ENCODE data around the gene C5orf52. TPM values are rescaled to one million over a fixed set of nuclear protein-coding genes. Genes with fewer than 3 reads are reported as not detected.

The C5orf52 gene
- total RNA-seq (not detected), polyA plus RNA-seq (not detected)
- long read RNA-seq, donor 1, result 0 reads
- long read RNA-seq, donor 2, result 0 reads
- long read RNA-seq, donor 3, result 0 reads
- long read RNA-seq, donor 4, result 0 reads

DNA sequence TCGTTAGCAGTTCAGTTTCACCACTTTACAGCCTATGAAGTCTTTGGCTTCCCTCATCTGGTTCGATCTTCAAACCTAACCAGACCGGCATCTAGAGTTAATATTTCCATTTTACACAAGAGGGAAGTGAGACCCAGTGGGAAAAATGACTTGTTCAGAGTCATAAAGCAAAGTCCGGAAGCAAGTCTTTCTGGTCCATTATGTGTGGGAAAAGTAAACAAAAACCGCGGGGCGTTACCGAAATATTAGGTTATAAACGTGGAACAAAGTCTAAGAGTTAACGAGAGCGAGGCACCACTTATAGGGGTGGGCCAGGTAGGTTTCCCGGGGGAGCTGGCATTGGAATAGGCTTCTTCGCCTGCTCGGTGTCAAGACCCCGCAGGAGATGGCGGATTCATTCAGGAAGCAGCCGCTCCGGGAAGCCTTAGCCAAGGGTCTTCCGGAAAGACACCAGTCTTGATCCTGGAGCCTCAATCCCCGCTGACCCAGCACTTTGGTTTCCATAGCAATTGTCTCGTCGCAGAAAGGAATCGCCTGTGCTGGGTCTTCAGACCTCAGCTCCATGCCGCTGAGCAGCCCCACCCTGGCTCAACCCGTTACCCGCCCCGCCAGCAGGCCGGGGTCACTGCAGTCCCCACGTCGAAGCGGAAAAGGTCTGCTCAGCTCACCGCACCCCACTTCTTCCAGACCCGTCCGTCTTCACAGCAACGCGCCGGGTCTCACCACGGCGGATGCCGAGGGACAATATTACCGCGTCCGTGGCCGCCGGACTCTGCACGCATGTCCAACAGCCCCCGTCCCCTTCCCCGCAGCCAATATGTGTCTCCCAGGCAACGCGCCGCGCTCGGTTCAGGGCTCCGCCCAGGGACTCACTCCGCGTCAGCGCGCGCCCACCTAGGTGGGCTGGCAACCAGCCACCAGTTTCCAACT lies at the start of gene C5orf52:
TSS of gene C5orf52 (plus strand) at position 872 of the 930 bp plus-strand sequence. CDS start 82 bp downstream, outside the sequence.
- H3K9me3 ChIP-seq (ENCODE audit: control insufficient read depth, low read length), result no peaks in the 10 kb centered on the region
- no peak within 1 kb of the TSS for H3K27ac ChIP-seq (ENCODE audit: low read length)
- intact Hi-C loops (cut with DNase I), result no loop called here

DNA sequence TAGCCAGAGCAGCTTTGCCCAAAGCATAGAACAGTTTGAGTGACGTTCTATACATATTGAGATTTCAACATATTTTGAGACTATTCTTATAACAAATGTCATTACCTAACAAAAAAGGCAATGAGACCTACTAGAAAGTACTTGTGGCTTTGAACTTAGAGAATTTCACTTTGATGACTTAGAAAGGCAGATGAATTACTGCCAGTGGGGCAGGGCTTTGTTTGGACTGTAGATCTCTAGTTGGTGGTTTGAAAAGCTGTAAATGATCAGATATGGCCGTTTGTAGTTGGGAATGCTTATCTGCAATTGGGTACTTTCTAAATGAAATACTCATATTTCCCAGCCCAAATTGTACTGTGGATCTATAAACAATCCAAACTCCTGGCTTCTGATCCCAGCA lies 47.2 kb upstream of the C5orf52 start:
- Histone ChIP-seq H3K9me3 (ENCODE audit: control insufficient read depth, low read length) (no peaks in the 10 kb centered on the region), H3K4me3 (ENCODE audit: low read length) (no peak overlapping the region), H3K27me3 (ENCODE audit: control insufficient read depth, insufficient read depth) (no peaks in the 10 kb centered on the region), H3K27ac (ENCODE audit: low read length) (no peak overlapping the region), H3K4me1 (ENCODE audit: control insufficient read depth, insufficient read depth, low read length) (no peaks in the 10 kb centered on the region)
- 51% methylated on average over 2 of the region's 2 CpGs for WGBS
- DNase-seq (no peak), ATAC-seq (no peak)
- intact Hi-C loops (cut with DNase I), result no loop called here

More for the DNA sequence above, at the start of gene C5orf52:
- ATAC-seq, result peak; percentile 80 to 83
- peak within 1 kb of the TSS; percentile 30 for H3K4me3 ChIP-seq (ENCODE audit: low read length)
- peak; percentile 59 to 80 (median 72) for DNase-seq
- WGBS, result 3% methylated on average over 59 of the region's 59 CpGs
- no peaks in the 10 kb centered on the region for H3K27me3 ChIP-seq (ENCODE audit: control insufficient read depth, insufficient read depth)
- H3K4me1 ChIP-seq (ENCODE audit: control insufficient read depth, insufficient read depth, low read length), result no peaks in the 10 kb centered on the region

DNA sequence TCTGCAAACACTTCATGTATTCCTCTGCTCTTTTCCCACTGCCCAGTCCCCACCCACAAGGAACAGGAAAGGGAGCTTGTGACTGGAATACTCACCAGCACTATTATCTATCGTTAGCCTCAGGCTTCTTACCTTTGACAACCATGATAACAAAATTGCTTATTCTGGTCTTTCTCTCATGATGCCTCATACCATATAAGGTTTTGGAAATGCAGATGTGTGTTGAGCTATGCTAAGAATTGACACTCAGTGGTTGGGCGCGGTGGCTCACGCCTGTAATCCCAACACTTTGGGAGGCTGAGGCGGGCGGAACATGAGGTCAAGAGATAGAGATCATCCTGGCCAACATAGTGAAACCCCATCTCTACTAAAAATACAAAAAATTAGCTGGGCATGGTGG lies 44.5 kb upstream of the C5orf52 start:
- ATAC-seq, result no peak
- WGBS, result 90% methylated on average over 6 of the region's 6 CpGs

DNA sequence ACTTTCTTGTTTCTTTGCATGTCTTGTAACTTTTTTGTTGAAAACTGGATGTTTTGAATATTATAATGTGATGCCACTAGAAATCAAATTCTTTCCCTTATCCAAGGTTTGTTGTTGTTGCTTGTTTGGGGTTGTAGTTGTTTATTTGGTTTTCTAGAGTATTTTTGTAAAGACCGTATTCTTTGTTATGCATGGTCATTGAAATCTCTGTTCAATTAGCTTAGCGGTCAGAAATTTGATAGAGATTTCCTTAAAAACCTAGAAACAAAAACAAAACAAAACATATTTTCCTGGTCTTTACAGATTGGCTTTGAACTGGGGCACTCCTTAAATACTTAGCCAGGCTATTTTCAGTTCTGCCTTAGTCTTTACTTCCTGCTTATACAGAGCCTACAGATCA lies 41.0 kb upstream of the C5orf52 start:
- Histone ChIP-seq H3K27me3 (ENCODE audit: control insufficient read depth, insufficient read depth) (no peaks in the 10 kb centered on the region), H3K27ac (ENCODE audit: low read length) (no peak overlapping the region), H3K9me3 (ENCODE audit: control insufficient read depth, low read length) (no peaks in the 10 kb centered on the region), H3K4me1 (ENCODE audit: control insufficient read depth, insufficient read depth, low read length) (no peaks in the 10 kb centered on the region), H3K4me3 (ENCODE audit: low read length) (no peak overlapping the region)
- WGBS, result 76% methylated on average over 2 of the region's 2 CpGs
- ATAC-seq, result no peak
- DNase-seq, result no peak
- intact Hi-C loops (cut with DNase I), result no loop called here

More for the DNA sequence above, 44.5 kb upstream of the C5orf52 start:
- intact Hi-C loops (cut with DNase I), result no loop called here
- no peaks in the 10 kb centered on the region for H3K4me1 ChIP-seq (ENCODE audit: control insufficient read depth, insufficient read depth, low read length)
- H3K9me3 ChIP-seq (ENCODE audit: control insufficient read depth, low read length), result no peaks in the 10 kb centered on the region
- no peaks in the 10 kb centered on the region for H3K27me3 ChIP-seq (ENCODE audit: control insufficient read depth, insufficient read depth)
- no peak for DNase-seq
- no peak overlapping the region for H3K4me3 ChIP-seq (ENCODE audit: low read length)
- no peak overlapping the region for H3K27ac ChIP-seq (ENCODE audit: low read length)

DNA sequence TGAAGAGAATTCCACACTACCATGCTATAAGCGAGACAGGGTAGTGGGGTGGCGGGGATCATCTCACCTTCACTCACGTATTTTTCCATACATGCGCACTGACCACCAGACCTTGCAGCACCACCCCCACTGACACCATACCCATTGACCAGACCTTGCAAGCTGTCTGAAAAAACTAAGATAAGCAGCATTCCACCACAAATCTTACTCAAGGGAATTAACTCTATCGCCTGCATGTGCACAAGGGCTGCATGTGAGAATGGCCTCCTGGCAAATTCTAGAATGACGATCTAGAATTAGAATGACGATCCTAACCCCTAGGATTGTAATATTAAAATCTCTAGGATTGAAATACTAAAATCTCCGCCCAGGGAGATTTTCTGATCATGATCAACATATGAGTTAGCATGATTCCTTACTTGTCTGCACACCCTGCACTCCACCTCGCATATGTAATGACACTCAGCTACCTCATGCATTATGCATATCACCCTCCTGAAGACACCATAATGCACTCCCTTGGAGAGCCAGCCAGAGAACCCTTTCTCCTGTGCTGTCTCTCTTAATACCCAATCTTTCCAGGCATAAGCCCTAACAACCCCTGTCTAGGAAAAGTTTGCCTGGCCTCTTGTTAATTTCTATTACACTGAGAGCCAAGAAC lies 30.8 kb upstream of the C5orf52 start:
- intact Hi-C loops (cut with DNase I), result no loop called here
- DNase-seq (no peak), ATAC-seq (no peak)
- no peak overlapping the region for H3K27ac ChIP-seq (ENCODE audit: low read length)
- H3K9me3 ChIP-seq (ENCODE audit: control insufficient read depth, low read length), result no peaks in the 10 kb centered on the region
- no peaks in the 10 kb centered on the region for H3K4me1 ChIP-seq (ENCODE audit: control insufficient read depth, insufficient read depth, low read length)
- H3K27me3 ChIP-seq (ENCODE audit: control insufficient read depth, insufficient read depth), result no peaks in the 10 kb centered on the region
- H3K4me3 ChIP-seq (ENCODE audit: low read length), result no peak overlapping the region
- WGBS, result 83% methylated on average over 9 of the region's 9 CpGs

DNA sequence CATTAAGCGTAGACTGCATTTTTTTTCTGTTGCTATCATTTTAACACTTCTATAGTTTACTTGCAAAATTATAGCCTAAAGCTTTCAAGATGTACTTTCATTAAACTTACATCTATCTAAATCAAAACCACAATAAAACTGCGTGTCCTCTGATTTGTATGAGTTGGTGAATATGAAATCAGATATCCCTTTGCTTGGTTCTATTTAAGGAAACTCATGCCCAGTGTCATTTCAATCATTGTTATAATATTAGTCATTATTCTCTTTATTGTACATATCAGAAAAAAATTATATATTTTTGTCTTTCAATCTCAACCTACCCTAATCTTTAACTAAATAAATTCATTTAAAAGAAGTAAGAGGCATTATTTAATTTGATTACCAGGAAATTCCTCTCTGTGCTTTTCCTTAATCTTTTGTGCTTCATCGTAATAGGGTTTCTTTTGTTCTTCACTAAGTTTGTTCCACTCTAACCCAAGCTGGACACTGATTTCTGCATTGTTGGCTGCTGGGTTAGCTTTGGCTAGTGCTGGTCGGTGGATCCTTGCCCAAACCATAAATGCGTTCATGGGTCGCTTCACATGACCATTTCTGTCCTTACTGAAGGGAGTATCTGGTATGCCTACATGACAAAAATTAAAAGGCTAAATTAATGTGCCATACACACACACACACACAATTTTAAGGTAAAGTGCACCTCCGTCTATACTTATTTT lies 22.9 kb upstream of the C5orf52 start:
- Histone ChIP-seq H3K27ac (ENCODE audit: low read length) (no peak overlapping the region), H3K9me3 (ENCODE audit: control insufficient read depth, low read length) (no peaks in the 10 kb centered on the region), H3K4me3 (ENCODE audit: low read length) (no peak overlapping the region), H3K4me1 (ENCODE audit: control insufficient read depth, insufficient read depth, low read length) (no peaks in the 10 kb centered on the region), H3K27me3 (ENCODE audit: control insufficient read depth, insufficient read depth) (no peaks in the 10 kb centered on the region)
- intact Hi-C loops (cut with DNase I), result no loop called here
- WGBS, result 84% methylated on average over 7 of the region's 7 CpGs
- ATAC-seq (no peak), DNase-seq (no peak)

DNA sequence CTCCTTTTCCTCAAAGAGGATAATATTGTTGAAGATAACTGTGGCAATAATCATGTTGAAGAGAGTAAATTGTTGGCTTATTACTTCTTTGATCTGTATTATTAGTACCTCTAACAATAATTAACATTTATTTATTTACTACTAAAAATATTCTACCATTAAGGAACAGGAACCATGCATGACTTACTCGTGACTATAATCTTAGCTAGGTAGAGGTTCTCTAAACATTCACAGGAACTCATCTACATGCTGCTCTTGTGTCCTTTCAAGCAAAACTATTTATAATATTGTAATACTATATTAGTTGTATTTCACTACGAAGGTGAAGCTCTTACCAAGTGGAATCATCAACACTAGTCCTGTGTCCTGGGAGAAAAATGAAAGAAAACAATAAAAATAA lies 22.2 kb upstream of the C5orf52 start:
- Histone ChIP-seq H3K27me3 (ENCODE audit: control insufficient read depth, insufficient read depth) (no peaks in the 10 kb centered on the region), H3K4me3 (ENCODE audit: low read length) (no peak overlapping the region), H3K27ac (ENCODE audit: low read length) (no peak overlapping the region), H3K4me1 (ENCODE audit: control insufficient read depth, insufficient read depth, low read length) (no peaks in the 10 kb centered on the region), H3K9me3 (ENCODE audit: control insufficient read depth, low read length) (no peaks in the 10 kb centered on the region)
- ATAC-seq, result no peak
- DNase-seq, result no peak
- 86% methylated on average over 2 of the region's 2 CpGs for WGBS
- intact Hi-C loops (cut with DNase I), result no loop called here

DNA sequence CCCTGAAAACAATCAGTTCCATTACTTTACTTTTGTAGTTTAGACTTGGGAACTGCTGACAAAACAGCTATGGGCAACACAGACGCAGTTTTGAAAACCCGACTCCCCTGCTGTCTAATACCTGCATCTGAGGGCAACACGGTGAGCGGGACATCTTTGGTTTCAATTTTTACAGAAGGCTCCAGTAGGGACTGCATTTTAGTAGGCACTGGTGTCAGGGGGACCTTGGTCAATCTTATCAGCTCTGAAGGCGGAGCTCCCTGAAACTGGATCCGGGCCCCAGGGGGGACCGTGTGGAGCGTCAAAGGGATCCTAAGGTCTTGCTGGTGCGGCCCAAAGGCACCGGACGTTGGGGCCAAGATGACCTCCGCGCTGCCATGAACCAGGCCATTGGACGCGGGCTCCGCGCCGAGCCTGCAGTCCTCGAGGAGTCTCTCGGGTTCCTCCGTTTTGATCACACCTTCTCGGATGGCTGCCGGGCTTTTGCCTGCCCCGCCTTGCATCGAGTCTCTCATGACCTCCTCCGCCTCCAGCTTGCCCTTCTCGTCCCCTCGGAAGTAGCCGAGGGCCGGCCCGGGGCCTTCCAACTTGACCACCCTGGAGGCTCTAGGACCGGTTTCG lies 20.2 kb upstream of the C5orf52 start:
- 71% methylated on average over 33 of the region's 33 CpGs for WGBS
- peak overlapping the region; percentile 34 for H3K4me3 ChIP-seq (ENCODE audit: low read length)
- no peaks in the 10 kb centered on the region for H3K4me1 ChIP-seq (ENCODE audit: control insufficient read depth, insufficient read depth, low read length)
- DNase-seq, result peak in 2 of 3 donors; percentile 46 to 49
- no peaks in the 10 kb centered on the region for H3K9me3 ChIP-seq (ENCODE audit: control insufficient read depth, low read length)
- intact Hi-C loops (cut with DNase I), result no loop called here
- peak in 1 of 2 donors; percentile 42 for ATAC-seq
- no peaks in the 10 kb centered on the region for H3K27me3 ChIP-seq (ENCODE audit: control insufficient read depth, insufficient read depth)
- no peak overlapping the region for H3K27ac ChIP-seq (ENCODE audit: low read length)

DNA sequence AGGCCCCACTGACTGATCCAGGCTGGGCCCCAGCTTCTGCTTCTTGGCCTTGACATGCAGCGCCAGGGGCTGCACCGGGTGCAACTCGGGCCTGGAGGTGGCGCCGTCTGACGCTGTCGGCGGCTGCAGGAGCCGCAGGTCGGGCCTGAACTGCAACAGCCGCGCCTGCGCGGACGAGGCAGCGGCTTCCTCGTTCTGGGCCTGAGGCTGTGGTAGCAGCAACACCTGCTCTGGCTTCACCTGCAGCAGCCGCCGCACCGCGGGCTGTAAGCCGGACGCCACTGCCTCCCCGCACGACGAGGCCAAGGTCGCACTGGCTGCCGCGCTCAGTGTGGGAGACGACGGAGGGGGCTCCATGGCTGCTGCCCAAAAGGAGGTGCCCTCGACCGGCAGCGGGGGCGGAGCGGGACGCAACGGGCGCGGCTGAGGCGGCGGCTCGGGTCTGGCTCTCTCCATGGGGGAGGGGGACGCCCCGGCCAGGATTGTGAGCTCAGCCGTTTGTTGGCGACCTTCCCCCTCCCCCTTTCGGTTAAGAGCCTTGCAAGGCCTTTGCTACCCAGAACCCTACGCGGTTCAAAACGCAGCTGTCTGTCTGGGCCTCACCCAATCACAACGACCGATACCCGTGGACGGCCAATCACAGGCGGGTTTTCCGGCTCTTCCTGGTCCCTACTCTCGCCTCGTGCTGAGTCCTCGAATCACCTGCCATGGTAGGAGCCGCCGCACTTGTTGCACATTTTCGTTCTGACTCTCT lies 19.5 kb upstream of the C5orf52 start:
- ATAC-seq (peak; percentile 94 to 97), DNase-seq (peak; percentile 73 to 88 (median 87))
- Histone ChIP-seq H3K4me1 (ENCODE audit: control insufficient read depth, insufficient read depth, low read length) (no peaks in the 10 kb centered on the region), H3K27ac (ENCODE audit: low read length) (no peak overlapping the region), H3K9me3 (ENCODE audit: control insufficient read depth, low read length) (no peaks in the 10 kb centered on the region), H3K27me3 (ENCODE audit: control insufficient read depth, insufficient read depth) (no peaks in the 10 kb centered on the region), H3K4me3 (ENCODE audit: low read length) (peak overlapping the region; percentile 34)
- intact Hi-C loops (cut with DNase I), result no loop called here
- 19% methylated on average over 63 of the region's 63 CpGs for WGBS

DNA sequence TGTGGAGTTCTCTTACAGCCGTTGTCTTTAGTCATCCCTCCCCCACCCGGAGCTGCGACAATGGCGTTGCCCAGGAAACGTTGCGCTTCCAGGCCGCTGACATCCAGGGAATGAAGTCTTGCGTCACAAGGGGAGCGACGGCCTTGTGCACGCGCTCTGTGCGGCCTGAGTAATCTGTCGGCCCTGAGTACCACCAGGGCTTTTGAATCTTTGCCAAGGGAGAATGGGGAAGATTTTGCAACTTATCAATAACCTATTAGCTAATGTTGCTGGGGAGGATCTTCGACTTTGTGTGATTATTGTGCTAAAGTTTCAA lies 19.0 kb upstream of the C5orf52 start, which contains the start of gene SOX30:
TSS of gene SOX30 (minus strand) at position 62 of the 316 bp plus-strand sequence. CDS start 360 bp downstream, outside the sequence.
- no peak within 1 kb of the TSS for H3K27ac ChIP-seq (ENCODE audit: low read length)
- no peaks in the 10 kb centered on the region for H3K4me1 ChIP-seq (ENCODE audit: control insufficient read depth, insufficient read depth, low read length)
- intact Hi-C loops (cut with DNase I), result no loop called here
- H3K27me3 ChIP-seq (ENCODE audit: control insufficient read depth, insufficient read depth), result no peaks in the 10 kb centered on the region
- peak within 1 kb of the TSS; percentile 34 for H3K4me3 ChIP-seq (ENCODE audit: low read length)
- no peaks in the 10 kb centered on the region for H3K9me3 ChIP-seq (ENCODE audit: control insufficient read depth, low read length)
- whole genome bisulfite sequencing, result 90% methylated on average over 15 of the region's 15 CpGs
- ATAC-seq (peak in 1 of 2 donors; percentile 10), DNase-seq (no peak)

Measured in right cardiac atrium (tissue), 5 donors.